Loucy (cell line): ENCODE results near the gene HOXB8.

Experiments
- EZH2phosphoT487 ChIP-seq: fragments of 200-600 bp; IDR thresholded peaks from 2 replicates; pipeline ENCODE4 v1.6.1; 2018; ENCODE audit warnings: antibody characterized with exemption, mild to moderate bottlenecking, moderate library complexity, borderline replicate concordance
- TF ChIP-seq, protein P1 (sequence below): fragments of 200-600 bp; sonication (generic); conservative IDR thresholded peaks from 2 replicates; pipeline ENCODE4 v1.5.1; 2014; ENCODE audit warnings: mild to moderate bottlenecking, antibody characterized with exemption, low read length

GRCh38 chr17:48644910-48645557 lies 29.9 kb upstream of the HOXB8 start:
- TF ChIP-seq, protein P1, sequence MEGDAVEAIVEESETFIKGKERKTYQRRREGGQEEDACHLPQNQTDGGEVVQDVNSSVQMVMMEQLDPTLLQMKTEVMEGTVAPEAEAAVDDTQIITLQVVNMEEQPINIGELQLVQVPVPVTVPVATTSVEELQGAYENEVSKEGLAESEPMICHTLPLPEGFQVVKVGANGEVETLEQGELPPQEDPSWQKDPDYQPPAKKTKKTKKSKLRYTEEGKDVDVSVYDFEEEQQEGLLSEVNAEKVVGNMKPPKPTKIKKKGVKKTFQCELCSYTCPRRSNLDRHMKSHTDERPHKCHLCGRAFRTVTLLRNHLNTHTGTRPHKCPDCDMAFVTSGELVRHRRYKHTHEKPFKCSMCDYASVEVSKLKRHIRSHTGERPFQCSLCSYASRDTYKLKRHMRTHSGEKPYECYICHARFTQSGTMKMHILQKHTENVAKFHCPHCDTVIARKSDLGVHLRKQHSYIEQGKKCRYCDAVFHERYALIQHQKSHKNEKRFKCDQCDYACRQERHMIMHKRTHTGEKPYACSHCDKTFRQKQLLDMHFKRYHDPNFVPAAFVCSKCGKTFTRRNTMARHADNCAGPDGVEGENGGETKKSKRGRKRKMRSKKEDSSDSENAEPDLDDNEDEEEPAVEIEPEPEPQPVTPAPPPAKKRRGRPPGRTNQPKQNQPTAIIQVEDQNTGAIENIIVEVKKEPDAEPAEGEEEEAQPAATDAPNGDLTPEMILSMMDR = no peak
- no peak for TF ChIP-seq EZH2phosphoT487
